Hepatocyte (in vitro differentiated cells): ENCODE measurements around the gene BLACAT1. TPM values are rescaled to one million over a fixed set of nuclear protein-coding genes. Genes with fewer than 3 reads are reported as not detected.

Experiments
- DNase-seq: peaks from one replicate; pipeline ENCODE4 v3.0.0-alpha.2; 2016; ENCODE audit warnings: low spot score
- H2AFZ ChIP-seq: fragments of 200-600 bp; sonication (generic); 2 replicates; pipeline ENCODE4 v1.6.0; 2016; ENCODE audit warnings: antibody characterized with exemption, mild to moderate bottlenecking
- H3K27ac ChIP-seq: fragments of 200-600 bp; sonication (generic); 2 replicates; pipeline ENCODE4 v1.5.1; 2016; ENCODE audit warnings: mild to moderate bottlenecking
- H3K27me3 ChIP-seq: fragments of 200-600 bp; sonication (generic); 2 replicates; pipeline ENCODE4 v1.6.1; 2016
- H3K36me3 ChIP-seq: fragments of 200-600 bp; sonication (generic); replicated peaks from 2 replicates; pipeline ENCODE4 v1.5.1; 2016; ENCODE audit warnings: low read depth; ENCODE audit not compliant: insufficient read depth
- H3K4me1 ChIP-seq: fragments of 200-600 bp; sonication (generic); 2 replicates; pipeline ENCODE4 v1.5.1; 2016; ENCODE audit warnings: mild to moderate bottlenecking, moderate library complexity; ENCODE audit not compliant: insufficient read depth
- H3K4me2 ChIP-seq: fragments of 200-600 bp; sonication (generic); 2 replicates; pipeline ENCODE4 v1.6.0; 2016
- H3K4me3 ChIP-seq: fragments of 200-600 bp; sonication (generic); 2 replicates; pipeline ENCODE4 v1.5.1; 2016; ENCODE audit warnings: mild to moderate bottlenecking
- H3K79me2 ChIP-seq: fragments of 200-600 bp; sonication (generic); 2 replicates; pipeline ENCODE4 v1.6.0; 2017; ENCODE audit warnings: mild to moderate bottlenecking
- H3K9me2 ChIP-seq: fragments of 200-600 bp; sonication (generic); replicated peaks from 2 replicates; pipeline ENCODE4 v1.6.0; 2017; ENCODE audit warnings: mild to moderate bottlenecking; ENCODE audit not compliant: insufficient read depth
- H3K9me3 ChIP-seq: fragments of 200-600 bp; sonication (generic); 2 replicates; pipeline ENCODE4 v1.5.1; 2016; ENCODE audit warnings: low read depth, mild to moderate bottlenecking
- H4K20me1 ChIP-seq: fragments of 200-600 bp; sonication (generic); 2 replicates; pipeline ENCODE4 v1.6.0; 2016; ENCODE audit warnings: mild to moderate bottlenecking; ENCODE audit not compliant: insufficient read depth, poor library complexity, severe bottlenecking
- CTCF ChIP-seq: fragments of 200-600 bp; sonication (generic); IDR thresholded peaks from 2 replicates; pipeline ENCODE4 v1.5.1; 2016; ENCODE audit warnings: antibody characterized with exemption, mild to moderate bottlenecking; ENCODE audit not compliant: poor library complexity
- EZH2 ChIP-seq: fragments of 200-600 bp; sonication (generic); IDR thresholded peaks from 2 replicates; pipeline ENCODE4 v1.6.1; 2016; ENCODE audit warnings: antibody characterized with exemption, mild to moderate bottlenecking, borderline replicate concordance
- EZH2phosphoT487 ChIP-seq: fragments of 200-600 bp; sonication (generic); IDR thresholded peaks from one replicate; pipeline ENCODE4 v1.6.1; 2018; ENCODE audit warnings: antibody characterized with exemption, mild to moderate bottlenecking, low read depth, moderate library complexity; ENCODE audit not compliant: unreplicated experiment, severe bottlenecking
- WGBS: methylation state at CpG from one replicate; pipeline ENCODE4 v1.1.6; 2016; ENCODE audit warnings: low lambda C conversion rate; ENCODE audit errors: missing lambda C conversion rate; 5-methylcytosine and 5-hydroxymethylcytosine counted together
- polyA plus RNA-seq: library from polyadenylated mRNA; unstranded; fragments of >200 nt; fragmentation: Nextera tagmentation; extraction: Ambion mirVana; gene quantifications from 2 replicates; pipeline ENCODE4 v1.2.1, GENCODE V29; 2016
- total RNA-seq: library from RNA; depleted of rRNA; stranded (reverse); fragments of >200 nt; gene quantifications from 2 replicates; pipeline ENCODE4 v1.2.3, GENCODE V29; 2014

The BLACAT1 gene
- total RNA-seq (0.40 and 0.48 TPM in 2 replicates), polyA plus RNA-seq (0.35 and 0.58 TPM in 2 replicates)

- H3K4me2 ChIP-seq, result peak within 1 kb of the TSS; percentile 83
- no peak for DNase-seq
- no peaks in the 10 kb centered on the region for H3K9me2 ChIP-seq
- H2AFZ ChIP-seq, result peak within 1 kb of the TSS; percentile 45
- H3K36me3 ChIP-seq, result no peaks in the 10 kb centered on the region
- H3K27ac ChIP-seq, result no peak within 1 kb of the TSS
- WGBS, result under 1% methylated on average over 49 of the region's 53 CpGs
- no peaks in the 10 kb centered on the region for H3K79me2 ChIP-seq
- TF ChIP-seq EZH2 (peak; percentile 89), CTCF (no peak), EZH2phosphoT487 (peak; percentile 59)
- peaks cover 15% of the 10 kb centered on the region for H3K4me1 ChIP-seq
- H3K27me3 ChIP-seq, result peaks cover 71% of the 10 kb centered on the region
- H3K9me3 ChIP-seq, result no peaks in the 10 kb centered on the region
- H3K4me3 ChIP-seq, result no peak within 1 kb of the TSS
- no peaks in the 10 kb centered on the region for H4K20me1 ChIP-seq
These were observed at the start of gene BLACAT1 for GRCh38 chr1:205455581-205456382. TSS of gene BLACAT1 (minus strand) at chr1:205456045.

- H2AFZ ChIP-seq, result peak overlapping the region; percentile 91
- H3K4me3 ChIP-seq, result peak overlapping the region; percentile 61
- H3K27ac ChIP-seq, result no peak overlapping the region
- no peak for TF ChIP-seq CTCF
- no peak for TF ChIP-seq EZH2
- TF ChIP-seq EZH2phosphoT487, result no peak
- no peaks in the 10 kb centered on the region for H3K9me2 ChIP-seq
- DNase-seq, result peak; percentile 42
- H4K20me1 ChIP-seq, result no peaks in the 10 kb centered on the region
- peaks cover 10% of the 10 kb centered on the region for H3K79me2 ChIP-seq
- no peaks in the 10 kb centered on the region for H3K36me3 ChIP-seq
- H3K27me3 ChIP-seq, result no peaks in the 10 kb centered on the region
- peaks cover 48% of the 10 kb centered on the region for H3K4me1 ChIP-seq
- 7% methylated on average over 16 of the region's 18 CpGs for WGBS
- no peaks in the 10 kb centered on the region for H3K9me3 ChIP-seq
- H3K4me2 ChIP-seq, result peak overlapping the region; percentile 98
These were observed 49.4 kb upstream of the BLACAT1 start for GRCh38 chr1:205505076-205505729.

- Histone ChIP-seq H4K20me1 (no peaks in the 10 kb centered on the region), H2AFZ (peak within 1 kb of the TSS; percentile 91), H3K36me3 (no peaks in the 10 kb centered on the region), H3K27ac (peak within 1 kb of the TSS; percentile 58), H3K27me3 (no peaks in the 10 kb centered on the region), H3K79me2 (peaks cover 10% of the 10 kb centered on the region), H3K4me1 (peaks cover 48% of the 10 kb centered on the region), H3K4me3 (peak within 1 kb of the TSS; percentile 61), H3K4me2 (peak within 1 kb of the TSS; percentile 98), H3K9me3 (no peaks in the 10 kb centered on the region), H3K9me2 (no peaks in the 10 kb centered on the region)
- WGBS, result 7% methylated on average over 27 of the region's 42 CpGs
- peak; percentile 81 for DNase-seq
- no peak for TF ChIP-seq CTCF
These were observed 48.6 kb upstream of the BLACAT1 start, which contains the start of gene CDK18 for GRCh38 chr1:205504311-205505075. TSS of gene CDK18 (plus strand) at chr1:205504669. CDS start at chr1:205523168, 18,499 bp downstream.
